ENCODE measurements around the gene STX4.
A peak's percentile ranks its signal among the peaks of the same experiment; 100 is the strongest.

STX4 gene

GRCh38 chr16:31032736-31033708, at the start of gene STX4:
STX4 (plus strand) TSS chr16:31033558; CDS start chr16:31033806, 248 bp downstream.
- DNase-seq (ENCODE audit: low read depth in 3 of 3), result peak; percentile 93 to 98 (median 96)

- DNase-seq (ENCODE audit: low read depth in 3 of 3), result no peak
Observed at GRCh38 chr16:30983898-30984610, 49.3 kb upstream of the STX4 start.

- peak; percentile 62 to 79 (median 72) for DNase-seq (ENCODE audit: low read depth in 3 of 3)
Observed at GRCh38 chr16:30984669-30985400, 48.5 kb upstream of the STX4 start, which contains the start of gene HSD3B7. HSD3B7 (plus strand) TSS chr16:30985207; CDS start chr16:30985659, 452 bp downstream.

- no peak for DNase-seq (ENCODE audit: low read depth in 3 of 3)
Observed at GRCh38 chr16:30985401-30986128, 47.8 kb upstream of the STX4 start.

GRCh38 chr16:30986129-30986991, 47.0 kb upstream of the STX4 start:
- no peak for DNase-seq (ENCODE audit: low read depth in 3 of 3)

- no peak for DNase-seq (ENCODE audit: low read depth in 3 of 3)
Observed at GRCh38 chr16:30987581-30988190, 45.7 kb upstream of the STX4 start.

- DNase-seq (ENCODE audit: low read depth in 3 of 3), result no peak
Observed at GRCh38 chr16:30989469-30990047, 43.8 kb upstream of the STX4 start.

- no peak for DNase-seq (ENCODE audit: low read depth in 3 of 3)
Observed at GRCh38 chr16:30990105-30990504, 43.3 kb upstream of the STX4 start.

GRCh38 chr16:30991052-30991451, 42.3 kb upstream of the STX4 start:
- DNase-seq (ENCODE audit: low read depth in 3 of 3), result no peak

- DNase-seq (ENCODE audit: low read depth in 3 of 3), result no peak
Observed at GRCh38 chr16:30992276-30992780, 41.0 kb upstream of the STX4 start.

GRCh38 chr16:30992931-30993816, 40.2 kb upstream of the STX4 start:
- no peak for DNase-seq (ENCODE audit: low read depth in 3 of 3)

- DNase-seq (ENCODE audit: low read depth in 3 of 3), result no peak
Observed at GRCh38 chr16:30995927-30996323, 37.4 kb upstream of the STX4 start.

- no peak for DNase-seq (ENCODE audit: low read depth in 3 of 3)
Observed at GRCh38 chr16:30996324-30996984, 36.9 kb upstream of the STX4 start.

GRCh38 chr16:30996985-30997724, 36.2 kb upstream of the STX4 start:
- peak; percentile 61 to 84 (median 70) for DNase-seq (ENCODE audit: low read depth in 3 of 3)

GRCh38 chr16:30997725-30998711, 35.3 kb upstream of the STX4 start:
- no peak for DNase-seq (ENCODE audit: low read depth in 3 of 3)

Data from stimulated activated CD4-positive, alpha-beta T cell treated with anti-CD3 and anti-CD28 coated beads, TNF-alpha, amount 100 ng/mL, for 24 hours (primary cell).